ENCODE data around the gene YJU2. TPM values are rescaled to one million over a fixed set of nuclear protein-coding genes. Genes with fewer than 3 reads are reported as not detected.
"Not testable (repeated sequence)": the region's sequence is repeated elsewhere in the genome, so short reads cannot be mapped to it uniquely, and the experiment has no call there.

Gene YJU2
- total RNA-seq, 4 donors from 2014 or later: 13.3 to 29.1 (median 21.5) TPM

- intact Hi-C loops (cut with DNase I; ENCODE audit: low total_unique reads): loop anchor here (10.0 kb wide), 1 partner anchor 87 kb away; no protein-coding TSS in a partner anchor
- H3K27ac ChIP-seq: no peak overlapping the region
Observed at GRCh38 chr19:4267901-4268815, 21.3 kb downstream of the YJU2 start.

GRCh38 chr19:4268816-4269430, 22.0 kb downstream of the YJU2 start:
- no peak for TF ChIP-seq POLR2A (IDR thresholded peaks at IDR 0.05)
- TF ChIP-seq CTCF (IDR thresholded peaks at IDR 0.05): no peak
- no peak overlapping the region for H3K27ac ChIP-seq
- no peaks in the 10 kb centered on the region for H3K4me1 ChIP-seq
- intact Hi-C loops (cut with DNase I; ENCODE audit: low total_unique reads): loop anchor here (10.0 kb wide), 1 partner anchor 86 kb away; no protein-coding TSS in a partner anchor
- H3K4me3 ChIP-seq: no peak overlapping the region
- H3K27me3 ChIP-seq: no peaks in the 10 kb centered on the region
- DNase-seq: no peak
- no peaks in the 10 kb centered on the region for H3K36me3 ChIP-seq
- H3K9me3 ChIP-seq: no peaks in the 10 kb centered on the region

More at GRCh38 chr19:4267901-4268815, 21.3 kb downstream of the YJU2 start:
- H3K27me3 ChIP-seq: no peaks in the 10 kb centered on the region
- H3K9me3 ChIP-seq: no peaks in the 10 kb centered on the region
- H3K4me3 ChIP-seq: no peak overlapping the region
- no peaks in the 10 kb centered on the region for H3K36me3 ChIP-seq
- H3K4me1 ChIP-seq: no peaks in the 10 kb centered on the region
- DNase-seq: no peak
- TF ChIP-seq CTCF (IDR thresholded peaks at IDR 0.05) (no peak), POLR2A (IDR thresholded peaks at IDR 0.05) (no peak)

- intact Hi-C loops (cut with DNase I; ENCODE audit: low total_unique reads): no loop called here
- no peaks in the 10 kb centered on the region for H3K36me3 ChIP-seq
- TF ChIP-seq POLR2A (IDR thresholded peaks at IDR 0.05) (no peak), CTCF (IDR thresholded peaks at IDR 0.05) (no peak)
- no peak for DNase-seq
- no peak overlapping the region for H3K4me3 ChIP-seq
- H3K27me3 ChIP-seq: no peaks in the 10 kb centered on the region
- no peaks in the 10 kb centered on the region for H3K9me3 ChIP-seq
- no peak overlapping the region for H3K27ac ChIP-seq
- H3K4me1 ChIP-seq: no peaks in the 10 kb centered on the region
Observed at GRCh38 chr19:4272894-4273293, 26.0 kb downstream of the YJU2 start.

- H3K27ac ChIP-seq; intact Hi-C loops (cut with DNase I; ENCODE audit: low total_unique reads); DNase-seq; H3K4me1 ChIP-seq; H3K4me3 ChIP-seq; H3K36me3 ChIP-seq; H3K9me3 ChIP-seq: not testable (repeated sequence)
- peaks cover 5 to 10% of the 10 kb centered on the region in 2 donors for H3K27me3 ChIP-seq
Observed at GRCh38 chr19:4274321-4274686, 27.4 kb downstream of the YJU2 start.

GRCh38 chr19:4277191-4277696, 30.4 kb downstream of the YJU2 start:
- DNase-seq: no peak
- no peaks in the 10 kb centered on the region for H3K36me3 ChIP-seq
- H3K27me3 ChIP-seq: peaks cover 14 to 26% of the 10 kb centered on the region in 2 donors
- H3K9me3 ChIP-seq: no peaks in the 10 kb centered on the region
- no peak for TF ChIP-seq POLR2A (IDR thresholded peaks at IDR 0.05)
- no peak for TF ChIP-seq CTCF (IDR thresholded peaks at IDR 0.05)
- H3K27ac ChIP-seq: no peak overlapping the region
- H3K4me3 ChIP-seq: no peak overlapping the region
- H3K4me1 ChIP-seq: peaks cover 0 to 12% of the 10 kb centered on the region in 2 donors
- intact Hi-C loops (cut with DNase I; ENCODE audit: low total_unique reads): no loop called here

All from uterus (tissue), 4 donors.